ENCODE measurements around the gene ZNF626.

The ZNF626 gene

DNA sequence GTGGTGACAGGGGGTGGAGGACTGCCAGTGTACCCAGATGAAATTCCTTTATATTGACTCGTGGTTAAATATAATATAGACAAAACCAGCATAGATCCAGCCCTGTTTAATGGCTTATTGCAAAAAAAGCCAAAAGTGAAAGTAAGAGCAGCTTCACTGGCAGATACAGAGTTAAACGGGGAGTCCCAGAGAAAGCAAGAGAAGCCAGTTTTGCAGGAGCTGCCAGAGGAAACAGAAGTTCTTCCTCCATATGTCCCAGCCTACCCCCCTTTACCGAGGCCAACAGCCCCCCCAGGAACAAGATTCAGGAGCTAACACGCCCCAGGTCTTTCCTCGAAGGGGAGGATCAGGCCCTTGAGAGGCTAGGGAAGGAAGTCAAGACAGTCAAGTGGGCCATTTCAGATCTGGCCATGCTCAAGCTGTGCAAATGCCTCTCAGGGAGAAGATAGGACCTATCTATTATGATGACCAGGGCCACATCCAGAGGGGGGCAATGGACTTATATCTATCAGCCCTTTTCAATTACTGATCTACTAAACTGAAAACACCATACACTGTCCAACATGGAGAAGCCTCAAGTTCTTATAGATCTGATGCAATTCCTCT, 48.6 kb downstream of the ZNF626 start:
- H3K36me3 ChIP-seq (ENCODE audit: control insufficient read depth, insufficient read depth, low read length): no peaks in the 10 kb centered on the region
- H3K4me3 ChIP-seq (replicated peaks; ENCODE audit: low read depth, low read length): no peak overlapping the region
- TF ChIP-seq, protein P1, sequence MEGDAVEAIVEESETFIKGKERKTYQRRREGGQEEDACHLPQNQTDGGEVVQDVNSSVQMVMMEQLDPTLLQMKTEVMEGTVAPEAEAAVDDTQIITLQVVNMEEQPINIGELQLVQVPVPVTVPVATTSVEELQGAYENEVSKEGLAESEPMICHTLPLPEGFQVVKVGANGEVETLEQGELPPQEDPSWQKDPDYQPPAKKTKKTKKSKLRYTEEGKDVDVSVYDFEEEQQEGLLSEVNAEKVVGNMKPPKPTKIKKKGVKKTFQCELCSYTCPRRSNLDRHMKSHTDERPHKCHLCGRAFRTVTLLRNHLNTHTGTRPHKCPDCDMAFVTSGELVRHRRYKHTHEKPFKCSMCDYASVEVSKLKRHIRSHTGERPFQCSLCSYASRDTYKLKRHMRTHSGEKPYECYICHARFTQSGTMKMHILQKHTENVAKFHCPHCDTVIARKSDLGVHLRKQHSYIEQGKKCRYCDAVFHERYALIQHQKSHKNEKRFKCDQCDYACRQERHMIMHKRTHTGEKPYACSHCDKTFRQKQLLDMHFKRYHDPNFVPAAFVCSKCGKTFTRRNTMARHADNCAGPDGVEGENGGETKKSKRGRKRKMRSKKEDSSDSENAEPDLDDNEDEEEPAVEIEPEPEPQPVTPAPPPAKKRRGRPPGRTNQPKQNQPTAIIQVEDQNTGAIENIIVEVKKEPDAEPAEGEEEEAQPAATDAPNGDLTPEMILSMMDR (IDR thresholded peaks at IDR 0.05; ENCODE audit: insufficient read depth, low read length, poor library complexity, severe bottlenecking): no peak
- no peaks in the 10 kb centered on the region for H3K27me3 ChIP-seq (replicated peaks; ENCODE audit: control insufficient read depth, insufficient read depth, low read length)
- DNase-seq (ENCODE audit: extremely low read depth, insufficient read length): no peak

DNA sequence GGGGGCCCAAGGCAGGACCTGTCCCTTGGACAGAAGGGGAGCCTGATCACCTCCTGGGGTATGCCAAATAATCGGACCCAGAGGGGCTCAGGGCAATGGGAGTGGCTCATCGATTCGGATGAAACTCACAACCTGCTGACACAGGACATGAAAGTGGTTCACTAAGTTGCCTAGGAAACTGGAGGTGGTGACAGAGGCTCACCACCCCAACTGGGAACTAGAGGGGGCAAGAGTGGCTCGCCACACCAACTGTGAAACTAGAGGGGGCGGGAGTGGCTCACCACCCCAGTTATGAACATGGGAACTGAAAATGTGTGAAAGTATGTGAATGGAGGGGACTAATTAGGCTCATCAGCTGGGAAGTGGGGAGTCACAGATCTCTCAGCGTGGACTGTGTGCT, 49.5 kb downstream of the ZNF626 start:
- Histone ChIP-seq H3K4me3 (replicated peaks; ENCODE audit: low read depth, low read length) (no peak overlapping the region), H3K27me3 (replicated peaks; ENCODE audit: control insufficient read depth, insufficient read depth, low read length) (no peaks in the 10 kb centered on the region), H3K36me3 (ENCODE audit: control insufficient read depth, insufficient read depth, low read length) (no peaks in the 10 kb centered on the region)
- TF ChIP-seq, protein P1 (IDR thresholded peaks at IDR 0.05; ENCODE audit: insufficient read depth, low read length, poor library complexity, severe bottlenecking): no peak
- no peak for DNase-seq (ENCODE audit: extremely low read depth, insufficient read length)

DNA sequence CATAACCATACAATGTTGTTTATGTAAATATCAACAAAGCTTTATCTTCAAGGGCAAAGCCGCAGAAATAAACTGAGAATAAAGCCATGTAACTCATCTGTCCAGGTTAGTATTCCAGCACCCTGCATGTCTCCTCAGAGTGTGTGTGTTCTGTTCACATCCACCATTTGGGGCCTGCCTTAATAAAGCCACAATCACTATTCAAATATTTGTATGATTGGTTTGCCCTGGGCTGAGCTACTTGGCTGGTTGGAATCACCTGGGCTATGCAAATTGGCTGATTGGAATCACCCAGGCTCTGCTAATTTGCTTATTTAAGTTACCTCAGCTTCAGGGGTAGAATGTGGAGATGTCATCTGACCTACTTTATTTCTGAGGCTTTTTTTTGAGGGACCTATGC, 53.4 kb downstream of the ZNF626 start:
- TF ChIP-seq, protein P1 (IDR thresholded peaks at IDR 0.05; ENCODE audit: insufficient read depth, low read length, poor library complexity, severe bottlenecking): no peak
- no peaks in the 10 kb centered on the region for H3K36me3 ChIP-seq (ENCODE audit: control insufficient read depth, insufficient read depth, low read length)
- H3K27me3 ChIP-seq (replicated peaks; ENCODE audit: control insufficient read depth, insufficient read depth, low read length): no peaks in the 10 kb centered on the region
- H3K4me3 ChIP-seq (replicated peaks; ENCODE audit: low read depth, low read length): no peak overlapping the region
- DNase-seq (ENCODE audit: extremely low read depth, insufficient read length): no peak
